HCT116 (cell line): ENCODE results near the gene SAC3D1. TPM values are rescaled to one million over a fixed set of nuclear protein-coding genes. Genes with fewer than 3 reads are reported as not detected.

Experiments
- ATAC-seq: fragments of 200-7000 bp; cut with Tn5 transposase; 2 replicates; pipeline ENCODE4 v1.9.1; 2020; ENCODE audit warnings: mild to moderate bottlenecking, moderate library complexity
- BruUV-seq: library from RNA; stranded (reverse); fragments of 400-500 nt; replicated peaks from 2 replicates; lab custom pipeline; 2021; lab: Mats Ljungman, UMichigan
- CTCF ChIA-PET: fragments of 300-600 bp; sonication (Branson Sonifier 250); formaldehyde crosslinking; loops from one replicate; lab custom pipeline; 2021; ENCODE audit warnings: antibody characterized with exemption; lab: Charles Lee
- POLR2A ChIA-PET: fragments of 300-600, 350-600 bp; sonication (Branson Sonifier 250); formaldehyde crosslinking; loops from one replicate; lab custom pipeline; 2021; ENCODE audit warnings: antibody characterized with exemption; lab: Charles Lee
- RAD21 ChIA-PET, 2 experiments: fragments of 300-600 bp; sonication (Branson Sonifier 250); formaldehyde crosslinking; loops; one replicate each; lab custom pipeline; 2023; ENCODE audit warnings: low total read pairs in 2 of 2; ENCODE audit not compliant: uncharacterized antibody in 2 of 2, unreplicated experiment in 2 of 2, low non-redundant PET in 1 of 2; lab: Charles Lee
- DNase-seq: peaks from one replicate; pipeline ENCODE4 v3.0.0-alpha.2; 2010; ENCODE audit warnings: low read depth, low spot score
- H2AFZ ChIP-seq: fragments of 200-600 bp; shearing (Covaris generic), sonication (generic); 2 replicates; pipeline ENCODE4 v1.6.1; 2017; ENCODE audit warnings: low read depth, mixed run types, mixed read lengths, antibody characterized with exemption, low read length; ENCODE audit not compliant: poor library complexity, severe bottlenecking
- H3K27ac ChIP-seq: 2 replicates; pipeline ENCODE4 v1.5.1; 2012; ENCODE audit warnings: low read depth, low read length
- H3K27me3 ChIP-seq: fragments of 200-600 bp; sonication (generic); 2 replicates; pipeline ENCODE4 v1.6.1; 2016; ENCODE audit warnings: mixed run types, low read length, mixed read lengths; ENCODE audit not compliant: insufficient read depth
- H3K36me3 ChIP-seq, 2 experiments: fragments of 200-500 bp in 1 of 2; fragments of 200-600 bp in 1 of 2; sonication (Bioruptor generic) in 1 of 2; sonication (generic) in 1 of 2; 2 replicates each; pipeline versions ENCODE4 v1.5.1 to v1.6.1; 2014 to 2016; ENCODE audit warnings: low read length in 2 of 2, inconsistent platforms in 1 of 2, mixed read lengths in 1 of 2, mixed run types in 1 of 2; ENCODE audit not compliant: insufficient read depth in 2 of 2, control insufficient read depth in 1 of 2
- H3K4me1 ChIP-seq, 2 experiments: fragments of 200-600 bp in 1 of 2; sonication (generic) in 1 of 2; 2 replicates each; pipeline versions ENCODE4 v1.5.1 to v1.6.1; 2012 to 2017; ENCODE audit warnings: low read length in 2 of 2, inconsistent platforms in 1 of 2, mild to moderate bottlenecking in 1 of 2, mixed read lengths in 1 of 2, mixed run types in 1 of 2, moderate library complexity in 1 of 2; ENCODE audit not compliant: insufficient read depth in 2 of 2, control insufficient read depth in 1 of 2
- H3K4me2 ChIP-seq: fragments of 200-600 bp; sonication (generic); 2 replicates; pipeline ENCODE4 v1.6.1; 2017; ENCODE audit warnings: mixed run types, low read length, mixed read lengths
- H3K4me3 ChIP-seq, 2 experiments: fragments of 200-600 bp in 1 of 2; sonication (generic) in 1 of 2; replicated peaks in 1 of 2; 2 replicates each; pipeline ENCODE4 v1.5.1; 2011 to 2016; ENCODE audit warnings: low read length in 2 of 2, control low read depth in 1 of 2, low read depth in 1 of 2, mild to moderate bottlenecking in 1 of 2, mixed read lengths in 1 of 2, mixed run types in 1 of 2
- H3K79me2 ChIP-seq: fragments of 200-600 bp; sonication (generic); 2 replicates; pipeline ENCODE4 v1.6.1; 2017; ENCODE audit warnings: mild to moderate bottlenecking, mixed run types, low read length, moderate library complexity, mixed read lengths; ENCODE audit not compliant: insufficient read depth
- H3K9ac ChIP-seq: fragments of 200-600 bp; sonication (generic); 2 replicates; pipeline ENCODE4 v1.6.1; 2016; ENCODE audit warnings: low read length, mixed read lengths
- H3K9me2 ChIP-seq: fragments of 200-600 bp; sonication (generic), shearing (Covaris generic); 2 replicates; pipeline ENCODE4 v1.6.1; 2017; ENCODE audit warnings: mixed run types, mild to moderate bottlenecking, moderate library complexity; ENCODE audit not compliant: insufficient read depth
- H3K9me3 ChIP-seq, 2 experiments: fragments of 200-500 bp in 1 of 2; fragments of 200-600 bp in 1 of 2; sonication (Bioruptor generic) in 1 of 2; sonication (generic) in 1 of 2; 2 replicates each; pipeline ENCODE4 v1.6.1; 2014 to 2017; ENCODE audit warnings: low read length in 2 of 2, mixed read lengths in 2 of 2, inconsistent platforms in 1 of 2, low read depth in 1 of 2, mild to moderate bottlenecking in 1 of 2, mixed run types in 1 of 2, moderate library complexity in 1 of 2; ENCODE audit not compliant: control insufficient read depth in 1 of 2, insufficient read depth in 1 of 2
- H4K20me1 ChIP-seq: fragments of 200-600 bp; sonication (generic), shearing (Covaris generic); 2 replicates; pipeline ENCODE4 v1.6.1; 2017; ENCODE audit warnings: mixed run types, mild to moderate bottlenecking, moderate library complexity; ENCODE audit not compliant: insufficient read depth
- CBX3 ChIP-seq: IDR thresholded peaks from 2 replicates; pipeline ENCODE4 v1.6.1; 2012; ENCODE audit warnings: low read depth
- CEBPB ChIP-seq: IDR thresholded peaks from 2 replicates; pipeline ENCODE4 v1.6.1; 2012; ENCODE audit warnings: low read depth
- EGR1 ChIP-seq: IDR thresholded peaks from 2 replicates; pipeline ENCODE4 v1.6.1; 2012; ENCODE audit warnings: low read depth
- ELF1 ChIP-seq: IDR thresholded peaks from 2 replicates; pipeline ENCODE4 v1.6.1; 2012; ENCODE audit warnings: low read depth, borderline replicate concordance
- EZH2phosphoT487 ChIP-seq: fragments of 200-600 bp; IDR thresholded peaks from 2 replicates; pipeline ENCODE4 v1.6.1; 2018; ENCODE audit warnings: antibody characterized with exemption, borderline replicate concordance
- FOSL1 ChIP-seq: IDR thresholded peaks from 2 replicates; pipeline ENCODE4 v1.6.1; 2012; ENCODE audit warnings: low read depth
- JUND ChIP-seq: IDR thresholded peaks from 2 replicates; pipeline ENCODE4 v1.6.1; 2012
- POLR2A ChIP-seq: IDR thresholded peaks from 2 replicates; pipeline ENCODE4 v1.7.0; 2011; ENCODE audit warnings: borderline replicate concordance; ENCODE audit not compliant: insufficient read depth, insufficient read length; ENCODE audit errors: extremely low read depth
- POLR2AphosphoS5 ChIP-seq: IDR thresholded peaks from 2 replicates; pipeline ENCODE4 v1.6.1; 2011; ENCODE audit warnings: mild to moderate bottlenecking, low read depth, low read length, moderate library complexity
- RAD21 ChIP-seq: IDR thresholded peaks from 2 replicates; pipeline ENCODE4 v1.6.1; 2012; ENCODE audit warnings: low read depth, mild to moderate bottlenecking
- SIN3A ChIP-seq: IDR thresholded peaks from 2 replicates; pipeline ENCODE4 v1.6.1; 2012; ENCODE audit warnings: low read depth
- SRF ChIP-seq: IDR thresholded peaks from 2 replicates; pipeline ENCODE4 v1.6.1; 2012; ENCODE audit warnings: low read depth
- TCF7L2 ChIP-seq: IDR thresholded peaks from 2 replicates; pipeline ENCODE4 v1.7.0; 2011; ENCODE audit warnings: borderline replicate concordance, inconsistent platforms; ENCODE audit not compliant: insufficient read depth, insufficient read length; ENCODE audit errors: extremely low read depth
- ZFX ChIP-seq: fragments of 450-650 bp; IDR thresholded peaks from 2 replicates; pipeline ENCODE4 v1.6.1; 2017
- ZNF274 ChIP-seq: fragments of 200-500 bp; sonication (Bioruptor generic); IDR thresholded peaks from 2 replicates; pipeline ENCODE4 v1.6.1; 2014; ENCODE audit warnings: mild to moderate bottlenecking, low read depth, low read length, inconsistent platforms
- intact Hi-C: fragments of 100-400 bp; cut with micrococcal nuclease; formaldehyde crosslinking; loops from 2 replicates; pipeline ENCODE4 v1.10.0; 2022
- total RNA-seq: library from RNA; stranded (reverse); gene quantifications from one replicate; pipeline ENCODE4 v1.2.1, GENCODE V29; 2021; ENCODE audit not compliant: unreplicated experiment
- TF ChIP-seq, protein P1 (sequence below): IDR thresholded peaks from 2 replicates; pipeline ENCODE4 v1.6.1; 2012
- TF ChIP-seq, protein P2 (sequence below), 3 experiments: fragments of 200-600 bp in 1 of 3; sonication (generic) in 1 of 3; IDR thresholded peaks in 2 of 3; conservative IDR thresholded peaks in 1 of 3; 2 replicates each; pipeline ENCODE4 v1.5.1; 2012 to 2017; ENCODE audit warnings: low read depth in 2 of 3, low read length in 2 of 3, antibody characterized with exemption in 1 of 3, borderline replicate concordance in 1 of 3, control low read depth in 1 of 3, mild to moderate bottlenecking in 1 of 3, mixed read lengths in 1 of 3, mixed run types in 1 of 3, moderate library complexity in 1 of 3; ENCODE audit not compliant: insufficient read depth in 1 of 3
- TF ChIP-seq, protein P3 (sequence below): IDR thresholded peaks from 2 replicates; pipeline ENCODE4 v1.6.1; 2011; ENCODE audit warnings: mild to moderate bottlenecking, low read length, moderate library complexity; ENCODE audit not compliant: insufficient replicate concordance; ENCODE audit errors: extremely low read depth
- TF ChIP-seq, protein P4 (sequence below): IDR thresholded peaks from 2 replicates; pipeline ENCODE4 v1.6.1; 2012

SAC3D1 gene
- total RNA-seq, 1 experiment from 2014 or later = 36.9 TPM

DNA sequence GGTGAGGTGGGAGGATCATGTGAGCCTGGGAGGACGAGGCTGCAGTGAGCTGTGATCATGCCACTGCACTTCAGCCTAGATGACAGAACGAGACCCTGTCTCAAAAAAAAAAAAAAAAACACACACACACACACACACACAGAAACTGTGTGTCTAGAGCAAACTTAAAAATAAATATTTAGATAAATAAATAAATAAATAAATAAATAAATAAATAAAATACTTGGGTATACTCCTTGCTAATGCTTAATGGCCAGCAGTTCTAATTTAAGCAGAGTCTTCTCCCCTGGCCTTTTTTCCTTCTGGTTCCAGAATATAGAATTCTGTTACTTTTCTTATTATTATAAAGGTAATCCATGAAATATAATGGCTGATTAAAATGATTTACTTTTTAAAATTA lies 32.1 kb upstream of the SAC3D1 start:
- CTCF ChIA-PET = interaction anchor here (0.9 kb wide), 1 partner anchor 160 kb away, joined by 3 read pairs; no protein-coding TSS in a partner anchor
- Histone ChIP-seq H3K9ac (no peak overlapping the region), H3K36me3 (no peaks in the 10 kb centered on the region), H3K4me2 (no peak overlapping the region), H2AFZ (no peak overlapping the region), H3K9me3 (no peaks in the 10 kb centered on the region), H3K4me1 (peaks cover 15 to 39% of the 10 kb centered on the region in 2 experiments), H3K4me3 (no peak overlapping the region), H3K27me3 (no peaks in the 10 kb centered on the region)
- intact Hi-C loops = no loop called here
- no peak for ATAC-seq
- BruUV-seq = no TSS peak
- TF ChIP-seq POLR2A (no peak), SIN3A (no peak), TCF7L2 (no peak), RAD21 (no peak), ZNF274 (no peak), EZH2phosphoT487 (no peak), JUND (no peak), POLR2AphosphoS5 (no peak), SRF (no peak), FOSL1 (no peak), ZFX (no peak), CEBPB (no peak), CBX3 (no peak), ELF1 (no peak), EGR1 (no peak)
- TF ChIP-seq, protein P1, sequence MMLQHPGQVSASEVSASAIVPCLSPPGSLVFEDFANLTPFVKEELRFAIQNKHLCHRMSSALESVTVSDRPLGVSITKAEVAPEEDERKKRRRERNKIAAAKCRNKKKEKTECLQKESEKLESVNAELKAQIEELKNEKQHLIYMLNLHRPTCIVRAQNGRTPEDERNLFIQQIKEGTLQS = no peak
- TF ChIP-seq, protein P2, sequence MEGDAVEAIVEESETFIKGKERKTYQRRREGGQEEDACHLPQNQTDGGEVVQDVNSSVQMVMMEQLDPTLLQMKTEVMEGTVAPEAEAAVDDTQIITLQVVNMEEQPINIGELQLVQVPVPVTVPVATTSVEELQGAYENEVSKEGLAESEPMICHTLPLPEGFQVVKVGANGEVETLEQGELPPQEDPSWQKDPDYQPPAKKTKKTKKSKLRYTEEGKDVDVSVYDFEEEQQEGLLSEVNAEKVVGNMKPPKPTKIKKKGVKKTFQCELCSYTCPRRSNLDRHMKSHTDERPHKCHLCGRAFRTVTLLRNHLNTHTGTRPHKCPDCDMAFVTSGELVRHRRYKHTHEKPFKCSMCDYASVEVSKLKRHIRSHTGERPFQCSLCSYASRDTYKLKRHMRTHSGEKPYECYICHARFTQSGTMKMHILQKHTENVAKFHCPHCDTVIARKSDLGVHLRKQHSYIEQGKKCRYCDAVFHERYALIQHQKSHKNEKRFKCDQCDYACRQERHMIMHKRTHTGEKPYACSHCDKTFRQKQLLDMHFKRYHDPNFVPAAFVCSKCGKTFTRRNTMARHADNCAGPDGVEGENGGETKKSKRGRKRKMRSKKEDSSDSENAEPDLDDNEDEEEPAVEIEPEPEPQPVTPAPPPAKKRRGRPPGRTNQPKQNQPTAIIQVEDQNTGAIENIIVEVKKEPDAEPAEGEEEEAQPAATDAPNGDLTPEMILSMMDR (IDR thresholded peaks at IDR 0.05 in 2 of 3, conservative IDR thresholded peaks at IDR 0.05 in 1 of 3; ENCODE audit: borderline replicate concordance in 1 of 3, insufficient read depth in 1 of 3, low read depth in 2 of 3, low read length in 2 of 3) = no peak
- TF ChIP-seq, protein P3, sequence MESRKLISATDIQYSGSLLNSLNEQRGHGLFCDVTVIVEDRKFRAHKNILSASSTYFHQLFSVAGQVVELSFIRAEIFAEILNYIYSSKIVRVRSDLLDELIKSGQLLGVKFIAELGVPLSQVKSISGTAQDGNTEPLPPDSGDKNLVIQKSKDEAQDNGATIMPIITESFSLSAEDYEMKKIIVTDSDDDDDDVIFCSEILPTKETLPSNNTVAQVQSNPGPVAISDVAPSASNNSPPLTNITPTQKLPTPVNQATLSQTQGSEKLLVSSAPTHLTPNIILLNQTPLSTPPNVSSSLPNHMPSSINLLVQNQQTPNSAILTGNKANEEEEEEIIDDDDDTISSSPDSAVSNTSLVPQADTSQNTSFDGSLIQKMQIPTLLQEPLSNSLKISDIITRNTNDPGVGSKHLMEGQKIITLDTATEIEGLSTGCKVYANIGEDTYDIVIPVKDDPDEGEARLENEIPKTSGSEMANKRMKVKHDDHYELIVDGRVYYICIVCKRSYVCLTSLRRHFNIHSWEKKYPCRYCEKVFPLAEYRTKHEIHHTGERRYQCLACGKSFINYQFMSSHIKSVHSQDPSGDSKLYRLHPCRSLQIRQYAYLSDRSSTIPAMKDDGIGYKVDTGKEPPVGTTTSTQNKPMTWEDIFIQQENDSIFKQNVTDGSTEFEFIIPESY = no peak
- TF ChIP-seq, protein P4, sequence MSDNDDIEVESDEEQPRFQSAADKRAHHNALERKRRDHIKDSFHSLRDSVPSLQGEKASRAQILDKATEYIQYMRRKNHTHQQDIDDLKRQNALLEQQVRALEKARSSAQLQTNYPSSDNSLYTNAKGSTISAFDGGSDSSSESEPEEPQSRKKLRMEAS = no peak
- TF ChIP-seq, all 23 proteins: peak for 0
- H4K20me1 ChIP-seq = no peaks in the 10 kb centered on the region
- H3K27ac ChIP-seq = no peak overlapping the region
- POLR2A ChIA-PET = no interaction called here
- no peak for DNase-seq
- H3K79me2 ChIP-seq = no peaks in the 10 kb centered on the region
- no peaks in the 10 kb centered on the region for H3K9me2 ChIP-seq
- RAD21 ChIA-PET = no interaction called here
